ENCODE data around the gene TATDN3. TPM values are rescaled to one million over a fixed set of nuclear protein-coding genes. Genes with fewer than 3 reads are reported as not detected.
"Not testable (repeated sequence)": the region's sequence is repeated elsewhere in the genome, so short reads cannot be mapped to it uniquely, and the experiment has no call there.

Gene TATDN3
- total RNA-seq, 1 donor from 2014 or later, result 31.4 TPM

DNA sequence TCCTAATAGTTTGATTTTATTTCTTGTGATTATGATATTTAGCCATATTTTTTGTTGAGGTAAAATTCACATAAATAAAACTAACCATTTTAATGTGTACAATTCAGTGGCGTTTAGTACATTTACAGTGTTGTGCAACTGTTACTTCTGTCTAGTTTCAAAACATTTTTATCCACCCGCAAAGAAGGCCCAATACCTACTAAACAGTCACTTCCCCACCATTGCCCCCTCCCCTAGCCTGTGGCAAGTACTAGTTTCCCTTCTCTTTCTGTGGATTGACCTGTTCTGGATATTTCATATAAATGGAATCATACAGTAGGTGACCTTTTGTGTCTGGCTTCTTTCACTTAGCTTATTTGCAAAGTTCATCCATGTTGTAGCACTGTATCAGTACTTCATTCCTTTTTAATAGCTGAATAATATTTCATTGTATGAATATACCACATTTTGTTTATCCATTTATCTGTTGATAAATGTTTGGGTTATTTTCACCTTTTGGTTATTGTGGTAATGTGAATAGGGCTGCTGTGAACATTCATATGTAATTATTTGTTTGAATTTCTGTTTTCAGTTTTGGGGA is 70.5 kb downstream of the TATDN3 start:
- Mint-ChIP-seq H3K4me1 (peaks cover 22% of the 10 kb centered on the region), H3K9me3 (no peaks in the 10 kb centered on the region), H3K27ac (no peak overlapping the region), H3K4me3 (no peak overlapping the region), H3K27me3 (no peaks in the 10 kb centered on the region), H3K36me3 (ENCODE audit: low read depth) (peaks cover 31% of the 10 kb centered on the region)
- POLR2A ChIA-PET, result interaction anchor here (0.9 kb wide), 1 partner anchor 43 kb away, joined by 3 read pairs; no protein-coding TSS in a partner anchor
- intact Hi-C loops (cut with micrococcal nuclease), result no loop called here
- no peak for DNase-seq
- TF ChIP-seq, protein P1, sequence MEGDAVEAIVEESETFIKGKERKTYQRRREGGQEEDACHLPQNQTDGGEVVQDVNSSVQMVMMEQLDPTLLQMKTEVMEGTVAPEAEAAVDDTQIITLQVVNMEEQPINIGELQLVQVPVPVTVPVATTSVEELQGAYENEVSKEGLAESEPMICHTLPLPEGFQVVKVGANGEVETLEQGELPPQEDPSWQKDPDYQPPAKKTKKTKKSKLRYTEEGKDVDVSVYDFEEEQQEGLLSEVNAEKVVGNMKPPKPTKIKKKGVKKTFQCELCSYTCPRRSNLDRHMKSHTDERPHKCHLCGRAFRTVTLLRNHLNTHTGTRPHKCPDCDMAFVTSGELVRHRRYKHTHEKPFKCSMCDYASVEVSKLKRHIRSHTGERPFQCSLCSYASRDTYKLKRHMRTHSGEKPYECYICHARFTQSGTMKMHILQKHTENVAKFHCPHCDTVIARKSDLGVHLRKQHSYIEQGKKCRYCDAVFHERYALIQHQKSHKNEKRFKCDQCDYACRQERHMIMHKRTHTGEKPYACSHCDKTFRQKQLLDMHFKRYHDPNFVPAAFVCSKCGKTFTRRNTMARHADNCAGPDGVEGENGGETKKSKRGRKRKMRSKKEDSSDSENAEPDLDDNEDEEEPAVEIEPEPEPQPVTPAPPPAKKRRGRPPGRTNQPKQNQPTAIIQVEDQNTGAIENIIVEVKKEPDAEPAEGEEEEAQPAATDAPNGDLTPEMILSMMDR (IDR thresholded peaks at IDR 0.05), result no peak
- no peak for ATAC-seq (ENCODE audit: low read depth)
- CTCF ChIA-PET, result no interaction called here

DNA sequence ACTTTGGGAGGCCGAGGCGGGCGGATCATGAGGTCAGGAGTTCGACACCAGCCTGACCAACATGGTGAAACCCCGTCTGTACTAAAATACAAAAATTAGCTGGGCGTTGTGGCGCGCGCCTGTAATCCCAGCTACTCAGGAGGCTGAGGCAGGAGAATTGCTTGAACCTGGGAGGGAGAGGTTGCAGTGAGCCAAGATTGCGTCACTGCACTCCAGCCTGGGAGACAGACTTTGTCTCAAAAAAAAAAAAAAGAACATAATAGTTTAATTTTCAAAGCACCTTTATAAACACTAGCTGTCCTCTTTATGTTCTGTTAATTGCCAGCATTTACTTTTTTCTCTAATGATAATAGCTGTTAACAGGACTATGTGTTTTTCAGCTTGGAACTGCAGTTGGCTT is 71.7 kb downstream of the TATDN3 start:
- ATAC-seq (ENCODE audit: low read depth); H3K9me3 Mint-ChIP-seq; H3K27ac Mint-ChIP-seq; CTCF ChIA-PET; H3K27me3 Mint-ChIP-seq; H3K4me3 Mint-ChIP-seq; intact Hi-C loops (cut with micrococcal nuclease); DNase-seq: not testable (repeated sequence)
- Mint-ChIP-seq H3K36me3 (ENCODE audit: low read depth) (peaks cover 25% of the 10 kb centered on the region), H3K4me1 (peaks cover 14% of the 10 kb centered on the region)
- POLR2A ChIA-PET, result interaction anchor here (0.7 kb wide), 1 partner anchor 298 kb away, joined by 3 read pairs; no protein-coding TSS in a partner anchor

DNA sequence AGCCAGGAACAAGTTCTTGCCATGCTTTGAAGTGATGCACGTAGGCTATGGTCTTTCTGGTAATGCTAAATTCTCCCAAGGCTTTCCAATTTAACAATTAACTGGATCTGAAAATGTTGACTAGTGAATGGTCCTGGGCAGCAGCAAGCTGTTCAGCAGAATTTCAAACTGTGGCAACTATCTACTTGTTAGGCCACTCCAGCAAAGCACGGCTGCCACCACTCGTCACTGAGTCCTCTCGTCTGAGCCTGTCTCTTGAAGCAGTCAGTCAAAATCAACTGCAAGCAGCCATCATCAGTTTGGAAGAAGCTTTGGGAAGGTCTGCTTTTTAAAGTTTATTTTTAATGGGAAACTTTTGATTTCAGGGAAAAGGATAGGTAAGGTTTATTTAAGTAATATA is 72.5 kb downstream of the TATDN3 start:
- Mint-ChIP-seq H3K4me3 (no peak overlapping the region), H3K4me1 (peaks cover 8% of the 10 kb centered on the region), H3K27ac (no peak overlapping the region), H3K9me3 (no peaks in the 10 kb centered on the region), H3K36me3 (ENCODE audit: low read depth) (peaks cover 28% of the 10 kb centered on the region), H3K27me3 (no peaks in the 10 kb centered on the region)
- intact Hi-C loops (cut with micrococcal nuclease), result no loop called here
- CTCF ChIA-PET, result interaction anchor here (0.7 kb wide), 1 partner anchor 387 kb away, joined by 3 read pairs; no protein-coding TSS in a partner anchor
- no peak for ATAC-seq (ENCODE audit: low read depth)
- DNase-seq, result no peak
- TF ChIP-seq, protein P1 (IDR thresholded peaks at IDR 0.05), result no peak
- POLR2A ChIA-PET, result interaction anchor here (0.7 kb wide), 1 partner anchor 32 kb away, joined by 3 read pairs; no protein-coding TSS in a partner anchor

Other genes with a start within 250 kb of the TATDN3 start
- gene ATF3, start 183.1 kb upstream of the TATDN3 start, total RNA-seq, result 13.1 and 16.8 TPM in 2 replicates
- gene BATF3, start 92.1 kb upstream of the TATDN3 start, total RNA-seq, result 23.5 and 25.2 TPM in 2 replicates
- 34.4 and 44.5 TPM in 2 replicates for gene NSL1, start 117 bp upstream of the TATDN3 start, total RNA-seq
- 0.64 TPM in 1 of 2 replicates, not detected in the other for gene SPATA45, start 55.8 kb downstream of the TATDN3 start, total RNA-seq
- gene FLVCR1, start 66.4 kb downstream of the TATDN3 start, total RNA-seq, result 12.7 and 16.4 TPM in 2 replicates
- 0.07 and 0.17 TPM in 2 replicates for gene VASH2, start 158.6 kb downstream of the TATDN3 start, total RNA-seq
- 54.1 and 63.3 TPM in 2 replicates for gene ANGEL2, start 224.0 kb downstream of the TATDN3 start, total RNA-seq

Data from activated B cell treated with CpG ODN at 0.5 μM for 24 hours (primary cell).